GM08714 (cell line): ENCODE measurements around the gene NBAS.
"Not testable (repeated sequence)": the region's sequence is repeated elsewhere in the genome, so short reads cannot be mapped to it uniquely, and the experiment has no call there.

Source experiments
- H3K4me3 ChIP-seq: fragments of 200-500 bp; sonication (Bioruptor generic); 2 replicates; pipeline ENCODE4 v1.5.1; 2014; ENCODE audit warnings: mild to moderate bottlenecking, low read length, inconsistent platforms
- ZNF274 ChIP-seq: IDR thresholded peaks from 2 replicates; pipeline ENCODE4 v1.6.1; 2012; ENCODE audit warnings: mild to moderate bottlenecking, low read depth, low read length

NBAS gene

GRCh38 chr2:15218423-15219086 lies 342.6 kb downstream of the NBAS start:
- TF ChIP-seq ZNF274 = no peak
- no peak overlapping the region for H3K4me3 ChIP-seq

- H3K4me3 ChIP-seq = no peak overlapping the region
- no peak for TF ChIP-seq ZNF274
These were observed 348.9 kb downstream of the NBAS start for GRCh38 chr2:15212249-15212648.

GRCh38 chr2:15210542-15210941 lies 350.6 kb downstream of the NBAS start:
- not testable (repeated sequence) for H3K4me3 ChIP-seq

GRCh38 chr2:15206419-15206818 lies 354.7 kb downstream of the NBAS start:
- H3K4me3 ChIP-seq = no peak overlapping the region
- no peak for TF ChIP-seq ZNF274

GRCh38 chr2:15205562-15205961 lies 355.6 kb downstream of the NBAS start:
- TF ChIP-seq ZNF274 = no peak
- no peak overlapping the region for H3K4me3 ChIP-seq

GRCh38 chr2:15201009-15201408 lies 360.1 kb downstream of the NBAS start:
- H3K4me3 ChIP-seq = no peak overlapping the region
- no peak for TF ChIP-seq ZNF274

- H3K4me3 ChIP-seq = no peak overlapping the region
- no peak for TF ChIP-seq ZNF274
These were observed 360.6 kb downstream of the NBAS start for GRCh38 chr2:15200581-15200980.

GRCh38 chr2:15198051-15198450 lies 363.1 kb downstream of the NBAS start:
- no peak for TF ChIP-seq ZNF274
- no peak overlapping the region for H3K4me3 ChIP-seq

GRCh38 chr2:15195813-15196212 lies 365.3 kb downstream of the NBAS start:
- TF ChIP-seq ZNF274 = no peak
- no peak overlapping the region for H3K4me3 ChIP-seq

GRCh38 chr2:15191789-15192188 lies 369.3 kb downstream of the NBAS start:
- no peak for TF ChIP-seq ZNF274

GRCh38 chr2:15189216-15189615 lies 371.9 kb downstream of the NBAS start:
- H3K4me3 ChIP-seq = no peak overlapping the region
- TF ChIP-seq ZNF274 = no peak

More at GRCh38 chr2:15191789-15192188, 369.3 kb downstream of the NBAS start:
- H3K4me3 ChIP-seq = no peak overlapping the region

- TF ChIP-seq ZNF274 = no peak
- no peak overlapping the region for H3K4me3 ChIP-seq
These were observed 373.4 kb downstream of the NBAS start for GRCh38 chr2:15187702-15188101.

- H3K4me3 ChIP-seq = no peak overlapping the region
- no peak for TF ChIP-seq ZNF274
These were observed 375.0 kb downstream of the NBAS start for GRCh38 chr2:15186118-15186517.

- TF ChIP-seq ZNF274 = no peak
These were observed 376.6 kb downstream of the NBAS start for GRCh38 chr2:15184491-15184890.

GRCh38 chr2:15182275-15182674 lies 378.9 kb downstream of the NBAS start:
- H3K4me3 ChIP-seq = no peak overlapping the region
- TF ChIP-seq ZNF274 = no peak

More at GRCh38 chr2:15184491-15184890, 376.6 kb downstream of the NBAS start:
- H3K4me3 ChIP-seq = no peak overlapping the region

- TF ChIP-seq ZNF274 = no peak
- no peak overlapping the region for H3K4me3 ChIP-seq
These were observed 379.9 kb downstream of the NBAS start for GRCh38 chr2:15181092-15181745.

- no peak for TF ChIP-seq ZNF274
- H3K4me3 ChIP-seq = no peak overlapping the region
These were observed 380.8 kb downstream of the NBAS start for GRCh38 chr2:15180379-15180778.
